NCI-H128 (cell line): ENCODE measurements around the gene ZFAND3.
"Not testable (repeated sequence)": the region's sequence is repeated elsewhere in the genome, so short reads cannot be mapped to it uniquely, and the experiment has no call there.

Experiments used
- DNase-seq: peaks from one replicate; lab custom pipeline; 2025; ENCODE audit not compliant: unreplicated experiment; lab: John Stamatoyannopoulos, UW

Gene ZFAND3

DNA sequence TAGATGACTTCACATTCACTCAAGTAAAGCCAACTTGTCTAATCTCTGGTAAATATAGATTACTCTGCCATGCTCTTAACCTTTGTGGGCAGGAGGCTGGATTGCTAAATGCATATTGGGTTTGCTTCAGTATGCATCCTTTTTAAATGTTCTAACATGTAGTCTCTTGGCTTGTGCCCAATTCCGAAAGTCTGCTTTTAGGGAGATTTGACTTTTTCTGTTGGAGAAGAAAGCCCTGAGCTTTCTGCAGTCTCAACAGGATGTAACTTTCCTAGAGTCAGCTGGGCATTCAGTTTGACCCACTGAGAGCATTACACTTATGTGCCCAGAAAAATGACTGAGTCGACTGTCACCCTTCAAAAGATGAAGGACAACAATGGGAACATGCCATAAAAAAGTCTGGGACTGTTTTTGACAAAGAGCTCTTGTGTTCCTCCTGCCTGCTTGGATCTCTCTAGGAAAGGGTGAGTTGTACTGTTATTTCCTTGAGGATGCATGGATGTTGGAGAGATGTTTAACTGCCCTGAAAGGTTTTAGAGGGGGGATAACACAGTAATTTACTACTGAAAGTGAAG lies 299.4 kb downstream of the ZFAND3 start:
- DNase-seq = no peak

DNA sequence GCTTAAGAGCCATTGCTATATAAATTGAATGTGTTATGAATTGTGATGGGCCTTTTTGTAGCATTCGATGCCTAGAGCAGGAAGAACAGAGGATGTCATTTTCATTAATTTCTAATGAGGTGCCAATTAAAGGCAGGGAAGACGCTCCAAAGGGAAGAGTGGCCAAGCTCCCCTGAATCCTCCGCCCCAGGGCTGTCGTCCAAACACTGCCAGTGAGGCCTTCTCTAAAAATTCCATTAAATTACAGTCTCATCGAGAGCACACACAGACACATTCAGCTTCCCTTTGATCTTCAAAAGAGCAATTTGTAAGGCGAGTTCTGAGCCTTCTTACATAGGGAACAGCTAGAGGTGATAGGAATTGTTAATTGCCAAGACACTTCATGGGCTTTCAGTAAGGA lies 300.0 kb downstream of the ZFAND3 start:
- DNase-seq = no peak

DNA sequence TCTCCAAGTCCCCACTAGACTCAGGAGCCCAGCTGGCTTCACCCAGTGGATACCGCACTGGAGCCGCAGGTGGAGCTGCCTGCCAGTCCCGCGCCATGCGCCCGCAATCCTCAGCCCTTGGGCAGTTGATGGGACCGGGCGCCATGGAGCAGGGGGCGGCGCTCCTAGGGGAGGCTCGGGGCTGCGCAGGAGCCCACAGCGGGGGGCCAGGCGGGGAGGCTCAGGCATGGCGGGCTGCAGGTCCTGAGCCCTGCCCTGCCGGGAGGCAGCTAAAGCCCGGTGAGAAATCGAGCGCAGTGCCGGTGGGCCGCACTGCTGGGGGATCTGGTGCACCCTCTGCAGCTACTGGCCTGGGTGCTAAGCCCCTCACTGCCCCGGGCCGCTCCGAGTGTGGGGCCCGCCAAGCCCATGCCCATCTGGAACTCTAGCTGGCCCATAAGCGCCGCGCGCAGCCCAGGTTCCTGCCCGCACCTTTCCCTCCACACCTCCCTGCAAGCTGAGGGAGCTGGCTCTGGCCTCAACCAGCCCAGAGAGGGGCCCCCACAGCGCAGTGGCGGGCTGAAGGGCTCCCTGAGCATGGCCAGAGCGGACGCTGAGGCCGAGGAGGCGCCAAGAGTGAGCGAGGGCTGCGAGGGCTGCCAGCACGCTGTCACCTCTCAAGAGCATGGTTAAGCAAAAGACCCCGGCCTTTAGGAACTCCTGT lies 304.8 kb downstream of the ZFAND3 start:
- DNase-seq = not testable (repeated sequence)

DNA sequence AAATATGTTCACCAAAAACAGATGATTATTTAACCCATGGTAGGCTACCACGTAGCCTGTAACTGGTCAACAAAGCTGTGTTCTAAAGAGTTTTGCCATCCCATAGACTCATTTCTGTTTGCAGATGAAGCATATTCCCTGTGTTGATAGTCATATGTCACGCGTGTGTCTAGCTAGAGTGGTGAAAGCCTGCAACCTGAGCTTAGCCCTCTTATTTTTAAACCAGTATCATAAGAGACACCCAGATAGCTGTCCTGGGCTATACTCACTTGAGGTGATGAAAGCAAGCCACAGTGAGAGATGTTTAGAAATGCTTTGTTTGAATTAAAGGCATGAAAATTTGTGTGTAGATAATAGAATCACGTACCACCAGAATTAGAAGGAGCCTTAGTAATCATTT lies 307.8 kb downstream of the ZFAND3 start:
- DNase-seq = no peak

DNA sequence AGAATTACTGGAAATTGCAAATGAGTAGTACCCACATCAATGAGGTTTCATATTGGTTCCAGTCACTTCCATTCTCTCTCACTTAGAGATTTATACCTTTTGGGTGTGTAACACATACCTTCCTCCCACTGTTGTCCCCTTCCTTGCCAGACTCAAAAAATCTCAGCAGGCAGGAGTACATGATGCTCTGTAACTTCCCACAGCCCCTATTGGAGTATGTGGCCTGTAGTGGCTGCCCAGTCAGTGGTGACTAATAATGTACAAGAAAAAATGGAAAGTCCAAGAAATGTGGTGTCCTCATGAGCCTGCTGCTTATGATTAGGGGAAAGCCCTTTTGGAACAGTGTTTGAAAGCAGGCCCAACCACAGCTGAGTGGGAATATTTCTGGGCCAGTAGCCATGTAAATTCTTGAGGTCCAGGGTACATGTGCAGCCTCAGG lies 312.0 kb downstream of the ZFAND3 start:
- DNase-seq = no peak

DNA sequence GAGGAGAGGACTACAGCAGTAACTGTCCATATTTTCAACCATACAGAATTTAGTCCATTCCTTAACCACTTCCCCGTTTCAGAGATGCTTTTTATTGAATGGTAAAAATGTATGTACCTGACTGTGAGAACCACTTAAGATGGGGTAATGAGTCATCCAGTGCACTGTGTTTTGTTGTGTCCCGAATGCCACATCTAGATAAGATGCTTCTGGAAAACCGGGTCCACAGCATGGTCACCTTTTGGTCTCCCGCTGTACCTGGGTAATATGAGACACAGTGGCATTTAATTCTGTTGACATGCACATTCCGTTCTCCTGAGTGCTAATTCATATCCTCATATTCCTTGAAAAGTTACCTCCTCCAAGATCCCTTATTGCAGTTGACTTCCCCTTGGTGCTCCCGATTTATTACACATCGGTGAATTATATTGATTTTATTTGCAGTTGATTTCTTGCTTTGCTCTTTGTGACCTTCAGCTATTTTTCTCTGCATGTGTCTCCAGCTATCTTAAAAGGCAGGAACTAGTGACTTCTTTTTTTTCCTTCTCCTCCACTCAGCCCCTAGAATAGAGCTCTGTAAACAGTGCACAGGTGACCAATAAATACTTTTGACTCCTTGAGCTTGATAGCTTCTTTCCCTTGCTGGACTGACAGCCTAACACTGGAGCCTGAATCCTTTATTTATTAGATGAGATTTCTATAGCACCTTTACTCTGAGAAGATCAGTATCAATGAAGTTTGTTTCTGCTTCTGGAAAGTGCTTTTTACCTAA lies 314.6 kb downstream of the ZFAND3 start:
- DNase-seq = no peak

DNA sequence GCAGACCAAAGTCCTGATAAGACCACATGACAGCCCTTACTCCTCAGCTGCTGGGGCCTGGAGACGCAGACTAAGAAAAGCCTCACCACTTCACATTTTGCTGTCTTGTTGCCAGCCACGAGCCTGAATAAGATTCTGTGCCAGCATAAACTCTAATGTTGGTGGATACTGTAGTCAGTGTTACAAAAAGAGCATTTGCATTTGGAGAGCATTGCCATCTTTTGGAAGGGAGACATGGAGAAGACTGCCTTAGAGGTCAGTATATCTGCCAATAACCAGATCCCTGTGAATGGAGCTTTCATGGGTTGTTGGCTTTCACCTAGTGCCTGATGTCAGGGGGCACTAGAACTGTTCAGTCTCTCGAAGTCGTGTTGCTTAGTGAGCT lies 315.2 kb downstream of the ZFAND3 start:
- no peak for DNase-seq

DNA sequence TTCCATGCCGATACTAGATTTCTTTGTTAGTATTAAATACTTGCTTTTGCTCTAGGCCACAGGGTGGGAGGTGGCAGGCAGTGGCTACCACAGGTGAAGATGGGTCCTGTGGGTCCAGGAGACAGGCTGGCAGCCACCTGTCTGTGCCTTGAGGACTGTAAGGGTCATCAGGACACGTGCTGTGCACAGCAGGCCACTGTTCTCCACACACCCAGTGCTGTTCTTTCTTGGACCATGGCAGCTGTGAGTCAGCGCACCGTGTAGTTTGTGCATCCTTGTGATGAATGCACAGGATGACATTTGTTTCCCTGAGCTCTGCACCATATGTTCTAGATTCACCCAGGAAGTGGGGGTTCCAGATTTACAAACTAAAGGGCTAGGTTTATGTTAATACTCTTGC lies 317.0 kb downstream of the ZFAND3 start:
- DNase-seq = no peak

DNA sequence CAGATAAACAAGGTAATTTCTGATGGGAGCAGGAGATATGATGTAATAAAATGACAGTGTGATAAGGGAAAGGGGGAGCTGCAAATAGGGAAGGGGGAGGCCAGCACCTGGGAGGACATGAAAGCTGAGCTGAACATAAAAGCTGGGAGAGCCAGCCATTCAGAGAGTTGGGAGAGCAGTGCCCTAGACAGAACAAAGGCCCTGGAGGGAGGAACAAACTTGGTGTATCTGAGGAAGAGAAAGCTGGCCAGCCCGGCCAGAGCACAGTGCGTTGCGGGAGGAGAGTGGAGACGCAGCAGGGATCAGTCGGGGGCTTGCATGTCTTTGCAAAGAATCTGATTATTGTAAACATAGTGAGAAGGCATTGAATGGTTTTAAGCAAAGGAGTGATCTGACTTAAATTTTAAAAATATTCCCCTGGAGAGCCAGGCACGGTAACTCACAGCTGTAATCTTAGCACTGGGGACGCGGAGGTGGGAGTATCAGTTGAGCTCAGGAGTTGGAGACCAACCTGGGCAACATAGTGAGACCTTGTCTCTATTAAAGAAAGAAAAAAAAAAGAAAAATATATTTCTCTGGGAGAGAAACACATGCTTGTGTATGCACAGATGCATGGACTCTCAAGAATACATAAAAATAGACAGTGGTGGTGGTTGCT lies 318.2 kb downstream of the ZFAND3 start:
- DNase-seq = no peak

DNA sequence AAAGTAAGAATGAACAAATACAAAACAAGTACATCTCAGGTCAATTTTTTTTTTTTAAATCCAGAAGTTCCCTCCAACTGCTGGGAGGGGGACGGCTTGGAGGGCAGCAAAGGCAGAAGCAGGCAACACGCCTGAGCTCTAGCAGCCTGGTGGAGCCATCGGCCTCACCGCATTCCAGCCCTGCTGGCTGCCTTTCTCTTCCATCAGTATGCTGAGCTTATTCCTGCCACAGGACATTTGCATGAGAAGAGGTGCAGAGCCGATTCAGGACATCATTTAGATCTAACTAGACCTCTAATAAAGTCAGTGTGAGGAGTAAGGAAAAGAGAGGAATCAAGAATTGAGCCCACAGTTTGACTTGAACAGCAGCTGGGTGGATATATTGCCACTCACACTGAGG lies 318.8 kb downstream of the ZFAND3 start:
- DNase-seq = no peak

DNA sequence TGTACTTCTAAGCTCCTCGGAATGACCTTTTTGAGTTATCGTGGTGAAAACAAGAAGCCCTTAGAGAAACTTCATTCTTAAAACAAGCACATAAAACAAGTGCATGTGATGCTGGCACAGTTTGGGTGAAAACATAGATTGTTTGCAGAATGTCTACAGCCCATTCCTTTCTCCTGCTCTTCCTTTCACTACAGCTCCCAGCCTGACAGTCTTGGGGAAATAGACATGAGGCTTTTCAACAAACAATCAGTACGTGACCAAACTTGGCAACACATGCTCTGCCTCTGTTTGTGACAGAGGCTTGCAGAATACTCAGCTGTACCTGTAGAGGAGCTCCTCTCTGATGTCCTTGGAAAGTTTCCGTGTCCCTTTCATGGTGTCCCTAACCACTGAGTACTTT lies 321.6 kb downstream of the ZFAND3 start:
- no peak for DNase-seq

DNA sequence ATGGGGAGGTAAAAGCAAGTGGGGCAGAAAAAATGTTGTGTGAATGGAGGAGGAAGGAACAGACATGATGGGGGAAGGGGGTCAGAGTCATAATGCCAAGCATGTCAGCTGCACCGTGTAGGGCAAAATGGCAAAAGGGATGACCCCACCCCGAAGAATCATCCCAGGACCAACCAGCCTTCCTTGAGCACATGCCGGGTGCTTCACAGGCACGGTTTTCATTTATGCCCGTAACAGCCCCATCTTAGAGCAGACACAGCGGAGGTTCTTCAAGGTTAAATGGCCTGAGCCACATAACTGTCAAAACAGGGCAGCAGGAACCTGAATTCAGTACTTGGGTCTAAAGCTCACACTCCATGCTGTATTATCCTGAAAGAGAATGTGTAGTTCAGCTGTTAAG lies 322.2 kb downstream of the ZFAND3 start:
- no peak for DNase-seq

DNA sequence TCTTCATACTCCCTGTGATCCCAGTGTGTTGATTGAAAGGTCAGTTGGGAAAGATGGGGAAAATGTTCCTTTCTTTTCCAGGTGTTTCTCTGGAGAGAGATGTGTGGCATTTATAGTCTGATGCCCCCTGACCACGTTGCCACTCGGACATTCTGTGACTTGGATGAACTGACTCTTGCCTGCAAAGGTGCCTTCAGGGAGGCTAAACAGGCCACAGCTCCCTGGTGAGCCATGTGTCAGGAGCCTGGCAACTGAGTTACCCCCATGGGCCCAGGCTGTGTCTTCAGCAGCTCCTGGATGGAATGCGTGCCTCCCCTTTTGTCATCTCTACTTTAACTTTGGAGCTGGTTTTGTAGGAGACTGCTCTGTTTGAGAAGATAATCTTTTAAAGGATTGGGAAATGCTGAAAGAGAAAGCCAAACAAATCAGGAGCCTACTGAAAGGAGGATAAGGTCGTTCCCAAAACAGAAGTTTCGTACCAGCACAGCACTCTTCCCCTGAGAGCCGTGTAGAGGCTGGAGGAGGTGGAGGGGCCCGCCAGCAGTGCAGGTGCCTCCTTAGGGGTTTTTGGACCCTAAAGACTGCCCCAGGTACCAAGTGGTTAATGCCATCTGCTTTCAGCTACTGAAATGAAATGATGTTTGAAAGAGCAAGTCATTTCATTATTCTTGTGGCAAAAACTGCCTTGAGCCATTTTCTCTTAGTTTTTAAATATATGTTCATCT lies 322.8 kb downstream of the ZFAND3 start:
- no peak for DNase-seq

DNA sequence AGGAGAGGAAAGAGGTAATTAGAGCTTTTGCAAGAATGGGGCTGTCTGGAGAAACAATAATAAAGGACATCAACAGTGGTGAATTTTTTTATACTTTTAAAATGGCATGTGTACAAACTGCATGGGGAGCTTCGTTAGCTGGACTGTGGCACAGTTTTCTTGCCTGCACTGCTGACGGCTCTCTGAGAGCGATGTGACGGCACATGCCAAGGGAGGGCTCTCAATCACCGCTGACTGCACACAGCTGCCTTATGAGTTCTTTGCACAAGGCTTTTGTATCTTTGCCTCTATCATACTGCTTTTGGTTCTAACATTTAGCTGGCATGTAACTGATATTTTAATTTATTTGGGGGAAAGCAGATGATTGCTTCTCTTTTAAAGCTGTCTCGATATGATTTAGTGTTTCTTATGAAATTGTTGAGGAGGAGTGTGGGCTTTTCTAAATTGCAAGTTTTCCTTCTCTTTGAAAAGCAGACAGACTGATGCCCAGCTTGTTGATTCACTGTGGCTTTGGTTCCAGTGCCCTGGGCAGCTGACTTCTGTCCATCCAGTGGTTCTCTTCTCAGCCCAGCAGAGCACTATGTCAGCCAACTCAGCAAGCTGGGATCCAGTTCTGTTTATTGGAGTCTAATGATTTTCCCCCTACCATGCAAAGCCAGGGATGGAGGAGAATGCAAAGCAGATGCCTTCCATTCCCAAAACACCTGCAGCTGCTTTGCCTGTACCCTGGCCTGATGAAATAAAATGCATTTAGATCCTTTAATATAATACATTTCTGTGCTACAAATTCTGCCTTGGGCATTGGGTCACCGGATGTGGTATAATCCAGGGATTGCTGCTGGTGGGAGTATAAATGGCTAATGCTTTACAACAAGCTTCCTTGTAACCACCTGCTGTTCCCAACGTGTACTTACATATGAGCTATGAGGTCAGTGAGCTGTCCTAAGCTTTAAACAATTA lies 323.9 kb downstream of the ZFAND3 start:
- DNase-seq = no peak

DNA sequence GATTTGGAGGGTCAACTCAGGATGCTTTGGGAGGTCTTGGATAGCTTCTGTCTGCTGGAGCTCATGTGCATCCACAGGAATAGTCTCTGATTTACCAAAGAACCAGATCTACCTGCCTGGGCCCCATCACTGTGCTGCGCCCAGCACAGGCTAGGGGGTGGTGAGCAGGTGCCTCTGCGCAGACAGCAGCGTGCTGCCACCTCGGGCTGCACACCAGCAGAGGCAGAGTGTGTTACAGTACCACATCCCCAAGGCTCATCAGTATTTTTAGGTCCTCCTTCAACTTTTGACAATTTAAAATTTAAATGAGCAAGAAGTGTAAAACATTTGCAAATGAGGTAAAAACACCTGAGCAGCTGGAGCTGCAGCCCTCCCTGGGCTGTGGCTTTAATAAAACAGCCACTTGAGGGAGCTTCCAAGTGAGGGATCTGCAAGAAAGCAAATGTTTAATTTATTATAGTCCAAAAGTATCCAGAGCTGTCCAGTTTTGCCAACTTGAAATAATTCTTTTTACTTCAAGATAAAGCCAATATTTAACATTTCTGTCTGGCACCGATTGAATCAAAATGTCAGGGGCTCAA lies 324.9 kb downstream of the ZFAND3 start:
- DNase-seq = no peak

DNA sequence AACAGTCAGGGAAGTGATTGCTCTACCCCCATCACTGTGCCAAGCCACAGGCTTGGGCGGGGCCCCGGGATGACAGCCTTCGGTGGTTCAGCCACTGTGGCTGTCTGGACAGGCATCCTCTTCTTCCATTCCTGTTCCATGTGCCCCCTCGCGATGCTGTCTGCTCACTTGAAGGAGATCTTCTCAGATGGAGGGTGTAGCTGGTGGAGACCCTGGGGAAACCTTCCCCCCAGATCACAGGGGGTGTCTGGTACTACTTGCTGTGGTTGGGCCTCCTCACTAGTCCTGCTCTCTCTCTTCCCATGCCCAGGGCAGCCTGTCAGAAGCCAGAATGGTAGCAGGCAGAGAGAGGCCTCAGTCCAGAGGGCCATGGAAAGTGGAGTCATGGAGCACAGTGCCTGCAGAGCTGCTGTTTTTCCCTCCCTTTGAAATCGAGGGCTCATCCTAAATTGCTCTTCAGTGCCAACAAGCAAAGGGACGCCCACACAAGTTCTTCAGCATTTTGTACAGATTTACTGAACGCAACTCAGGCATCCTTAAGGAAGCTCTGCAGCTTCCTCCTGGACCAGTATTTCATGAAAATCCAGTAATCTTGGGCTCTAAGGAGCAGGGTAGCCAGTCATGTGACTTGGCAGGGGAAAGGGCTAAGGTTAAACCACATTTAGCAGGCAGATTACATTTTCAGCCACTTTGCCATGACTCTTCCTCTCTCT lies 326.6 kb downstream of the ZFAND3 start:
- no peak for DNase-seq

DNA sequence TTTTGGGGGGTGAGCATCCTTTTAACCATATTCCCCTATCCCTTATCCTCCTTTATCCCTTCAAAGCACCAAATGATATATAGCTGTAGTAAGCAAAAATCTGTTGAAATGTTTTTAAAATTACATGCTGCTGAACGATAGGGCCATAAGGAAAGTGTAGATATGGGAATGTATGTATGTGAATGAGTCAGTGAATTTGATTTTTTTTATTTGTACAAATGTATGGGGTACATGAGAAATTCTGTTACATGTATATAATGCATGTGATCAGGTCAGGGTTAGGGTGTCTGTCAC lies 327.2 kb downstream of the ZFAND3 start:
- DNase-seq = no peak

DNA sequence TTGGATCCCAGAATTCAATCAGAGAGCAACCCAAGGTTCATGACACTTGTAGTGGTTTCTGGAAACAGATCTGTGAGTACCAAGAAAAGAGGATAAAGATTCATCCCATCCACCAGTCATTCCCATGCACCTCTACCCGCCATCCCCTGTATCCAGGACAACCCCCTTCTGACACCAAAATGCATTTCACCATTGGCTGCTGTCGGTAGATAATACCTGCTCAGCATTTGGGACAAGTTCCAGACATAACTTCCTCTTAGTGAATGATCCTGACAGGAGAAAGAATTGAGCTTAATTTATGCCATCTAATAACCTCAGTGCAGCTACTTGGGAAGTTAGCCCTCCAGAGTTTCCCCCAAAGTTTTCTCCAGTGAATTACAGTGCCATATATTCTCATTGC lies 329.1 kb downstream of the ZFAND3 start:
- DNase-seq = no peak

DNA sequence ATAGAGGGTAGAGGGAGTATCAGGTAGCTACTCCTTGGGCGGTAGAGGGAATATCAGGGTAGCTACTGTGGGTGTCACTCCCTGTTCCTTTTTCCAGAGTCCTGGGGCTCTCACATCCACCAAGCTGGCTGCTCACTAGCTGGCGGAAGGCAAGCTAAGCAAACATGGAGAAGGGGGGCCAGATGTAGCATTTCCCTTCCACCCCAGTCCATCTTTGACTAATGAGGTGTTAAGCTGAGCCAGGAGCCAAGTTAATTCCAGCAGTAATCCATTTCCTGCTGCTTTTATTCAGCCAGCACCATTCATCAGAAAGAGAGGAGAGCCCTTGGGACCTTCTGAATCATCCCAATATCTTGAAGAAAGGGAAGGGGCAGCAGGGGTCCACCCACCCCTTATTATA lies 330.0 kb downstream of the ZFAND3 start:
- DNase-seq = no peak
